CD4-positive, alpha-beta T cell (primary cell): ENCODE data around the gene TMEM150B. TPM values are rescaled to one million over a fixed set of nuclear protein-coding genes. Genes with fewer than 3 reads are reported as not detected.

ENCODE experiments used
- ATAC-seq: fragments of 200-7000 bp; cut with Tn5 transposase; one replicate; pipeline ENCODE4 v1.10.0; 2022; ENCODE audit warnings: mild to moderate bottlenecking; ENCODE audit not compliant: poor library complexity
- CTCF ChIA-PET: fragments of 350-600 bp; sonication (Branson Sonifier 250); formaldehyde crosslinking; loops from one replicate; lab custom pipeline; 2021; ENCODE audit warnings: antibody characterized with exemption, inconsistent platforms; lab: Charles Lee
- POLR2A ChIA-PET: fragments of 350-600 bp; sonication (Branson Sonifier 250); formaldehyde crosslinking; loops from one replicate; lab custom pipeline; 2021; ENCODE audit warnings: antibody characterized with exemption, inconsistent platforms; lab: Charles Lee
- DNase-seq, 14 experiments: peaks; one replicate each; pipeline ENCODE4 v3.0.0-alpha.2; 2013 to 2020; ENCODE audit warnings: mixed read lengths in 2 of 14
- H3K27ac ChIP-seq, 2 donors: one replicate each; pipeline versions ENCODE4 v1.5.1 to v1.7.0; 2013; ENCODE audit warnings: low read length in 2 of 2, low read depth in 1 of 2, mild to moderate bottlenecking in 1 of 2
- H3K27me3 ChIP-seq, 2 experiments: 1 replicate in 1 of 2; 2 replicates in 1 of 2; pipeline versions ENCODE4 v1.6.1 to v1.7.0; 2013; ENCODE audit warnings: low read length in 2 of 2, control low read depth in 1 of 2, mild to moderate bottlenecking in 1 of 2, moderate library complexity in 1 of 2; ENCODE audit not compliant: insufficient read depth in 2 of 2, control insufficient read depth in 1 of 2
- H3K36me3 ChIP-seq: one replicate; pipeline ENCODE4 v1.6.1; 2013; ENCODE audit warnings: low read length, control low read depth; ENCODE audit not compliant: insufficient read depth
- H3K4me1 ChIP-seq: one replicate; pipeline ENCODE4 v1.6.1; 2013; ENCODE audit warnings: low read length, control low read depth; ENCODE audit not compliant: insufficient read depth
- H3K4me3 ChIP-seq: one replicate; pipeline ENCODE4 v1.5.1; 2013; ENCODE audit warnings: mild to moderate bottlenecking, low read length, moderate library complexity
- H3K9me3 ChIP-seq, 2 experiments: 1 replicate in 1 of 2; 2 replicates in 1 of 2; pipeline versions ENCODE4 v1.6.1 to v1.7.0; 2013; ENCODE audit warnings: low read length in 2 of 2, mild to moderate bottlenecking in 2 of 2, control low read depth in 1 of 2, moderate library complexity in 1 of 2; ENCODE audit not compliant: control insufficient read depth in 1 of 2, insufficient read depth in 1 of 2
- H3K27ac Mint-ChIP-seq: one replicate; pipeline ENCODE4 v1.8.0; 2020; ENCODE audit warnings: mixed read lengths
- H3K27me3 Mint-ChIP-seq: one replicate; pipeline ENCODE4 v1.8.0; 2021; ENCODE audit warnings: mixed read lengths
- H3K36me3 Mint-ChIP-seq: one replicate; pipeline ENCODE4 v1.8.0; 2021; ENCODE audit warnings: low read depth, mixed read lengths
- H3K4me1 Mint-ChIP-seq: one replicate; pipeline ENCODE4 v1.8.0; 2021; ENCODE audit warnings: low read depth, mixed read lengths
- H3K4me3 Mint-ChIP-seq: one replicate; pipeline ENCODE4 v1.8.0; 2020; ENCODE audit warnings: mild to moderate bottlenecking, mixed read lengths
- H3K9me3 Mint-ChIP-seq: one replicate; pipeline ENCODE4 v1.8.0; 2020; ENCODE audit warnings: mixed read lengths
- intact Hi-C, 2 experiments: fragments of 100-400 bp; cut with DNase I in 1 of 2; cut with micrococcal nuclease in 1 of 2; formaldehyde crosslinking; loops; one replicate each; pipeline versions ENCODE4 v1.15.1 to v1.9.0; 2023 to 2025; cut with DNase I, micrococcal nuclease
- total RNA-seq, 174 experiments: library from RNA in 2 of 174; stranded (reverse) in 2 of 174; gene quantifications; one replicate each; pipeline ENCODE4 v1.2.3 and lab custom pipeline; 2021 to 2026
- TF ChIP-seq, protein P1 (sequence below): fragments of 200-600 bp; IDR thresholded peaks from one replicate; pipeline ENCODE4 v1.8.0; 2022; ENCODE audit warnings: antibody characterized with exemption, mild to moderate bottlenecking

Gene TMEM150B
- total RNA-seq, 2 experiments from 2014 or later = not detected

DNA sequence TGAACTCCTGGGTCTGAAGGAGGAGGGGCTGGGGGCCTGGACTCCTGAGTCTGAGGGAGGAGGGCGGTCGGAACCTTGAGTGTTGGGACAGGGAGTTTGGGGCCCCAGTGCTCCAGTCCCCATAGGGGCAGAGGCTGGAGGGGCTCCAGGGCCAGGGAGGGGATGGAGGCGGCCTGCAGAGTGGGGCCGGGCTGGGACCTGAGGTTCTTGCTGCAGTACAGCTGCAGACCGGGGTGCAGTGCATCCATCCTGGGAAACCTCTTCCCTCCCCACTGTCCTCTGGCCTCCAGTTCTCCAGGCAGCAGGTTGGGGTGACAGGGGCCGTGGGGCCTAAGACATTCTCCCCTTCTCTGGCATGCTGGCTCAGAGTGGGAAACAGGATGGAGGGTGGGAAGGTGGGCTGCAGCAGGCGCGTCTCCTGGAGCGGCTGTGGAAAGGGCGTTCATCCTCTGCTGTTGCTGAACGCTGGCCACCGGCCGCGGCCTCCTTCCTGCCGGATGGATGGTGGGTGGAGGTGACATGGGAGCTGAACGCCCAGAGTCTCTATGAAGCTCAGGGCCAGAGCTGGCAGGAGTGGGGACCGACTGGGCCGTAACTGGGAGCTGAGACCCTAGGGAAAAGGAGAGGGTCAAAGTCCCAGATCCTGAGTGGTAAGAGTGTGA is 39.8 kb downstream of the TMEM150B start:
- Histone ChIP-seq H3K27ac (no peak overlapping the region), H3K4me1 (peaks cover 12% of the 10 kb centered on the region), H3K36me3 (no peaks in the 10 kb centered on the region), H3K9me3 (no peaks in the 10 kb centered on the region), H3K4me3 (no peak overlapping the region), H3K27me3 (no peaks in the 10 kb centered on the region)
- TF ChIP-seq, protein P1, sequence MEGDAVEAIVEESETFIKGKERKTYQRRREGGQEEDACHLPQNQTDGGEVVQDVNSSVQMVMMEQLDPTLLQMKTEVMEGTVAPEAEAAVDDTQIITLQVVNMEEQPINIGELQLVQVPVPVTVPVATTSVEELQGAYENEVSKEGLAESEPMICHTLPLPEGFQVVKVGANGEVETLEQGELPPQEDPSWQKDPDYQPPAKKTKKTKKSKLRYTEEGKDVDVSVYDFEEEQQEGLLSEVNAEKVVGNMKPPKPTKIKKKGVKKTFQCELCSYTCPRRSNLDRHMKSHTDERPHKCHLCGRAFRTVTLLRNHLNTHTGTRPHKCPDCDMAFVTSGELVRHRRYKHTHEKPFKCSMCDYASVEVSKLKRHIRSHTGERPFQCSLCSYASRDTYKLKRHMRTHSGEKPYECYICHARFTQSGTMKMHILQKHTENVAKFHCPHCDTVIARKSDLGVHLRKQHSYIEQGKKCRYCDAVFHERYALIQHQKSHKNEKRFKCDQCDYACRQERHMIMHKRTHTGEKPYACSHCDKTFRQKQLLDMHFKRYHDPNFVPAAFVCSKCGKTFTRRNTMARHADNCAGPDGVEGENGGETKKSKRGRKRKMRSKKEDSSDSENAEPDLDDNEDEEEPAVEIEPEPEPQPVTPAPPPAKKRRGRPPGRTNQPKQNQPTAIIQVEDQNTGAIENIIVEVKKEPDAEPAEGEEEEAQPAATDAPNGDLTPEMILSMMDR = no peak
- no peak overlapping the region for H3K4me3 Mint-ChIP-seq
- peaks cover 22% of the 10 kb centered on the region for H3K4me1 Mint-ChIP-seq
- CTCF ChIA-PET = no interaction called here
- H3K27me3 Mint-ChIP-seq = no peaks in the 10 kb centered on the region
- intact Hi-C loops = no loop called here
- no peaks in the 10 kb centered on the region for H3K9me3 Mint-ChIP-seq
- H3K36me3 Mint-ChIP-seq = no peaks in the 10 kb centered on the region
- H3K27ac Mint-ChIP-seq = no peak overlapping the region
- DNase-seq (no peak), ATAC-seq (no peak)
- POLR2A ChIA-PET = no interaction called here

DNA sequence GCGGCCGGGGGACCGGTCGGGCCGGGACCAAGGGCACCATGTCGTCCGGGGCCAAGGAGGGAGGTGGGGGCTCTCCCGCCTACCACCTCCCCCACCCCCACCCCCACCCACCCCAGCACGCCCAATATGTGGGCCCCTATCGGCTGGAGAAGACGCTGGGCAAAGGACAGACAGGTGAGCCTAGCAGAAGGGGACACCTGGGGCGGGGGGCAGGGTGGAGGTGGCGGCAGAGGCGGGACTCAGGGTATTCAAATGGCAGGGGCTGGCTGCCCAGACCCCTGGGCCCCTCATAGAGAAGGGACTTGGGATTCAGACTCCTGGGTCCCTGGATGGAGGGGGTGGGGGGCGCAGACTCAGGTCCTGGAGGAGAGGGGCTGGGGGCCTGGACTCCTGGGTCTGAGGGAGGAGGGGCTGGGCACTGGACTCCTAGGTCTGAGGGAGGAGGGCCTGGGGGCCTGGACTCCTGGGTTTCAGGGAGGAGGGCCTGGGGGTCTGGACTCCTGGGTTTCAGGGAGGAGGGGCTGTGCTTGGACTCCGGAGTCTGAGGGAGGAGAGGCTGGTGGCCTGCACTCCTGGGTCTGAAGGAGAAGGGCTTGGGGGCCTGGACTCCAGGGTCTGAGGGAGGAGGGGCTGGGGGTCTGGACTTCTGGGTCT is 40.6 kb downstream of the TMEM150B start:
- H3K9me3 ChIP-seq = no peaks in the 10 kb centered on the region
- CTCF ChIA-PET = no interaction called here
- Mint-ChIP-seq H3K36me3 (peaks cover 8% of the 10 kb centered on the region), H3K27me3 (no peaks in the 10 kb centered on the region), H3K9me3 (no peaks in the 10 kb centered on the region), H3K27ac (no peak overlapping the region), H3K4me3 (no peak overlapping the region), H3K4me1 (peaks cover 30% of the 10 kb centered on the region)
- intact Hi-C loops = loop anchor here in 1 of 2 experiments (5.0 kb wide), 1 partner anchor 313 kb away; the partner anchor contains the start of gene FIZ1
- no peaks in the 10 kb centered on the region for H3K36me3 ChIP-seq
- TF ChIP-seq, protein P1 = no peak
- H3K27ac ChIP-seq = no peak overlapping the region
- peaks cover 19% of the 10 kb centered on the region for H3K4me1 ChIP-seq
- H3K27me3 ChIP-seq = no peaks in the 10 kb centered on the region
- no peak overlapping the region for H3K4me3 ChIP-seq
- POLR2A ChIA-PET = interaction anchor here (2.5 kb wide), 1 partner anchor 26 kb away, joined by 9 read pairs; the partner anchor contains the start of gene PPP6R1
- no peak for DNase-seq
- ATAC-seq = no peak

DNA sequence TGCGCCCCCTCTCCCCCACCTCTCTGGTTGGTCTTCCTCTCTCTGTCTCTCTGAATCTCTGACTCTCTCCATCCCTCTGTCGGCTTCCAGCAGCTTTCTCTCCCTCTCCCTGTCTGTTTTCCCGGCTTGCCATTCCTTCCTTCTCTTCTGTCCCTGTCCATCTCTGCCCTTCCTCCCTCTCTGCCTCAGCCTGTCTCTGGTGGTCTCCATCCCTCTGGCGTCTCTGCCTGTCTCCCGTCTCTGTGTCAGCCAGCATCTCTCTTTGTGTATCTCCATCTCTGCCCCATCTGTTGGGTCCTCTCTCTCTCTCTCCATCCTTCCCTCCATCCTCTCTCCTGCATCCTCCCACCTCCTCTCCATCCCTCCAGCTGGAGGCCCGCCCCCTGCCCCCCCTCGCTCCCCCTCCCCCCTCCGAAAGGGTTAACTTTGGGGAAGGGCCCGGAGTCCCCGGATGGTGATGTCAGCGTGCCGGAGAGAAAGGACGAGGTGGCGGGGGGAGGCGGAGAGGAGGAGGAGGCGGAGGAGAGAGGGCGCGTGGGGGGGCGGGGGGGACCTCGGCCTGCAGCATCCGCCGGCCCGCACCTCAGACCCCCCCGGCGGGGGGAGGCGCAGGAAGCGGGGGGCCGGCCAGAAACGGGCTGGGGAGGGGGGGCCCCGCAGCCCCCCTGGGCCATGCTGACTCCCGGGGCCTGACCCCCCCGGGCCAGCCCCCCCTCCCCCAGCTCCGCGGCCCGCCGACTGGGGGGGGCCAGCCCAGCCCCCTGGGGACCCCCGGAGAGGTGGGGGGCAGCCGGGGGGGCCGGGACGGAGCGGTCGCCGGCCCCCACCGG is 41.4 kb downstream of the TMEM150B start, which contains the start of gene BRSK1:
TSS of gene BRSK1 (plus strand) at position 450 of the 830 bp plus-strand sequence. CDS start 446 bp downstream, outside the sequence.
- Mint-ChIP-seq H3K27me3 (no peaks in the 10 kb centered on the region), H3K4me1 (peaks cover 32% of the 10 kb centered on the region), H3K27ac (no peak within 1 kb of the TSS), H3K36me3 (peaks cover 9% of the 10 kb centered on the region), H3K4me3 (peak within 1 kb of the TSS; percentile 43), H3K9me3 (no peaks in the 10 kb centered on the region)
- POLR2A ChIA-PET = interaction anchor here (0.9 to 2.5 kb wide), 2 partner anchors 25 to 123 kb away, joined by 4 to 9 read pairs; partner anchors contain the start of gene PPP6R1
- H3K9me3 ChIP-seq = no peaks in the 10 kb centered on the region
- peak in 13 of 14 experiments; percentile 22 to 74 (median 42) for DNase-seq
- H3K27me3 ChIP-seq = no peaks in the 10 kb centered on the region
- ATAC-seq = no peak
- TF ChIP-seq, protein P1 = no peak
- H3K4me1 ChIP-seq = peaks cover 26% of the 10 kb centered on the region
- CTCF ChIA-PET = no interaction called here
- H3K36me3 ChIP-seq = no peaks in the 10 kb centered on the region
- intact Hi-C loops = loop anchor here in 1 of 2 experiments (5.0 kb wide), 1 partner anchor 314 kb away; the partner anchor contains the start of gene FIZ1
- no peak within 1 kb of the TSS for H3K4me3 ChIP-seq
- H3K27ac ChIP-seq = no peak within 1 kb of the TSS
